ENCODE results near the gene C4orf36.

The C4orf36 gene

GRCh38 chr4:86891762-86892635, at the start of gene C4orf36:
Gene C4orf36 (minus strand): TSS chr4:86892422. CDS start chr4:86891520, 902 bp downstream.
- DNase-seq: peak; percentile 1

- DNase-seq: no peak
Observed at GRCh38 chr4:86940920-86941460, 48.8 kb upstream of the C4orf36 start.

GRCh38 chr4:86939729-86940575, 47.7 kb upstream of the C4orf36 start:
- no peak for DNase-seq

GRCh38 chr4:86938771-86939520, 46.7 kb upstream of the C4orf36 start:
- DNase-seq: no peak

GRCh38 chr4:86935853-86936733, 43.9 kb upstream of the C4orf36 start:
- DNase-seq: peak; percentile 67

GRCh38 chr4:86935566-86935852, 43.3 kb upstream of the C4orf36 start:
- DNase-seq: peak; percentile 21

- peak; percentile 68 for DNase-seq
Observed at GRCh38 chr4:86934771-86935565, 42.7 kb upstream of the C4orf36 start, which contains the start of gene AFF1. Gene AFF1 (plus strand): TSS chr4:86935011. CDS start chr4:86948534, 13,523 bp downstream.

- no peak for DNase-seq
Observed at GRCh38 chr4:86934147-86934770, 42.0 kb upstream of the C4orf36 start.

GRCh38 chr4:86928400-86929255, 36.4 kb upstream of the C4orf36 start:
- no peak for DNase-seq

- DNase-seq: no peak
Observed at GRCh38 chr4:86927843-86928395, 35.7 kb upstream of the C4orf36 start.

- DNase-seq: no peak
Observed at GRCh38 chr4:86926435-86927086, 34.3 kb upstream of the C4orf36 start.

GRCh38 chr4:86924811-86925210, 32.6 kb upstream of the C4orf36 start:
- no peak for DNase-seq

GRCh38 chr4:86921608-86922252, 29.5 kb upstream of the C4orf36 start:
- no peak for DNase-seq

GRCh38 chr4:86919561-86920223, 27.5 kb upstream of the C4orf36 start:
- DNase-seq: no peak

- DNase-seq: no peak
Observed at GRCh38 chr4:86918539-86919072, 26.4 kb upstream of the C4orf36 start.

GRCh38 chr4:86917212-86918039, 25.2 kb upstream of the C4orf36 start:
- no peak for DNase-seq

Measured in activated T-cell treated with anti-CD3 and anti-CD28 coated beads for 4 hours (primary cell).